Astrocyte (in vitro differentiated cells and primary cell): ENCODE results near the gene RUFY1.

Source experiments
- CTCF ChIP-seq: IDR thresholded peaks from 2 replicates; pipeline ENCODE4 v1.5.1; 2011; ENCODE audit warnings: low read depth, mild to moderate bottlenecking, inconsistent platforms, low read length, moderate library complexity; ENCODE audit not compliant: insufficient read depth
- EZH2 ChIP-seq: IDR thresholded peaks from 2 replicates; pipeline ENCODE4 v1.6.1; 2012; ENCODE audit warnings: mild to moderate bottlenecking, low read length, inconsistent platforms; ENCODE audit not compliant: insufficient read depth

DNA sequence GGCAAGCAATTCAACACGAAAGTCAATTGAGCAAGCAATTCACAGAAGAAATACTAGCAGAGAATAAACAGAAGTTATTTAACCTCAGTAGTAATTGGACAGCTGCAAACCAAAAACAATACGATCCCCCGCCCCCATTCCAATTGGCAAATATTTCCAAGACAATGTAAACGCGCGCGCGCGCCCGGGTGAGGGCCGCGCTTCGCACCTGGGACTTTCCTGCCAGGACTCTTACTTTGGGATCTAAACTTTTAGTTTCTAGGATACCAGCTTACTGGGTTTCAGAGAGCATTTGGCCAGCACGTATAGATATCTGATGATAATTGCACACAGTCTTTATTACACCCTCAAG lies 8.6 kb downstream of the RUFY1 start:
- TF ChIP-seq EZH2 (no peak), CTCF (no peak)
